GM12892 (cell line): ENCODE measurements around the gene PSAT1.

Experiments
- POLR2AphosphoS5 ChIP-seq: IDR thresholded peaks from 2 replicates; pipeline ENCODE4 v1.6.1; 2011; ENCODE audit warnings: low read depth, low read length, control low read depth
- TAF1 ChIP-seq: IDR thresholded peaks from 2 replicates; pipeline ENCODE4 v1.6.1; 2011; ENCODE audit warnings: low read depth, mild to moderate bottlenecking, control low read depth, low read length, borderline replicate concordance

DNA sequence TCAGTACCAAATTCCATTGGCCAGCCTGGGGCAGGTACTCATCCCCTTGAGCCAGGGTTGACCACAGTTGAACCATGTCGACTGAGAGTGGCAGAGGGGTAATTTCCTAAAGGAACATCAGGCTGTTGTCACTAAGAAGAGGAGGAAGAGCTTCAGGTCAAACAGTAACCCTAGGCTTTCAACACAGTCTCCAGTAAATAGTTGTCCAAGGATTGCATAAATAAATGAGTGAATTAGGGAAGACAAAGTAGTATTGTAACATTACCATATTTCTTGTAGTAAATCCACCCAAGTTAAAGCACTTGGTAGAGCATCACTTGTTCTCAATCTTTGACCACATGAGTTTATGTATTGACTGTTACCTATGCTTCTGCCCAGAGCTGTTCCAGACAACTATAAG, 7.4 kb downstream of the PSAT1 start:
- TF ChIP-seq POLR2AphosphoS5: no peak
- TF ChIP-seq TAF1: no peak
